SK-N-SH (cell line): ENCODE measurements around the gene ARF1. TPM values are rescaled to one million over a fixed set of nuclear protein-coding genes. Genes with fewer than 3 reads are reported as not detected.

Source experiments
- CTCF ChIA-PET: fragments of 300-600, 350-600 bp; formaldehyde crosslinking; extraction: SDS; loops from one replicate; lab custom pipeline; 2021; lab: Yijun Ruan, JAX
- POLR2A ChIA-PET: fragments of 350-600 bp; sonication (Branson Sonifier 250); formaldehyde crosslinking; extraction: SDS; loops from one replicate; lab custom pipeline; 2020; ENCODE audit warnings: antibody characterized with exemption, inconsistent platforms; lab: Yijun Ruan, JAX
- DNase-seq: peaks from one replicate; pipeline ENCODE4 v3.0.0; 2012
- H2AFZ ChIP-seq: fragments of 200-600 bp; sonication (generic); 2 replicates; pipeline ENCODE4 v1.8.1; 2016; ENCODE audit warnings: antibody characterized with exemption, mild to moderate bottlenecking, low read depth
- H3F3A ChIP-seq: fragments of 200-600 bp; sonication (generic); replicated peaks from 2 replicates; pipeline ENCODE3; 2016; ENCODE audit warnings: antibody characterized with exemption, mild to moderate bottlenecking; ENCODE audit not compliant: insufficient read depth
- H3K27ac ChIP-seq, 2 experiments: fragments of 200-500 bp in 1 of 2; fragments of 200-600 bp in 1 of 2; sonication (Bioruptor generic) in 1 of 2; sonication (generic), shearing (Covaris generic) in 1 of 2; 2 replicates each; pipeline versions ENCODE4 v1.5.1 to v1.6.1; 2014 to 2016; ENCODE audit warnings: low read depth in 2 of 2, inconsistent platforms in 1 of 2, low read length in 1 of 2, mild to moderate bottlenecking in 1 of 2, mixed read lengths in 1 of 2
- H3K27me3 ChIP-seq: fragments of 200-600 bp; sonication (generic), shearing (Covaris generic); 2 replicates; pipeline ENCODE4 v1.6.1; 2016; ENCODE audit warnings: mixed run types; ENCODE audit not compliant: insufficient read depth
- H3K36me3 ChIP-seq, 2 experiments: fragments of 200-500 bp in 1 of 2; fragments of 200-600 bp in 1 of 2; sonication (Bioruptor generic) in 1 of 2; sonication (generic) in 1 of 2; replicated peaks in 1 of 2; 2 replicates each; pipeline versions ENCODE3 to v1.5.1; 2014 to 2016; ENCODE audit warnings: low read length in 1 of 2, mild to moderate bottlenecking in 1 of 2; ENCODE audit not compliant: insufficient read depth in 2 of 2, control insufficient read depth in 1 of 2
- H3K4me1 ChIP-seq, 2 experiments: fragments of 200-500 bp in 1 of 2; fragments of 200-600 bp in 1 of 2; sonication (Bioruptor generic) in 1 of 2; sonication (generic), shearing (Covaris generic) in 1 of 2; 2 replicates each; pipeline versions ENCODE4 v1.5.1 to v1.6.1; 2014 to 2016; ENCODE audit warnings: low read depth in 1 of 2, low read length in 1 of 2, mixed run types in 1 of 2; ENCODE audit not compliant: insufficient read depth in 2 of 2, control insufficient read depth in 1 of 2
- H3K4me2 ChIP-seq: fragments of 200-600 bp; sonication (generic), shearing (Covaris generic); 2 replicates; pipeline ENCODE4 v1.6.1; 2017; ENCODE audit warnings: mixed run types
- H3K4me3 ChIP-seq, 2 experiments: fragments of 200-500 bp in 1 of 2; fragments of 200-600 bp in 1 of 2; sonication (Bioruptor generic) in 1 of 2; sonication (generic), shearing (Covaris generic) in 1 of 2; 2 replicates each; pipeline versions ENCODE4 v1.5.1 to v1.8.1; 2014 to 2016; ENCODE audit warnings: low read depth in 2 of 2, inconsistent platforms in 1 of 2, low read length in 1 of 2, mild to moderate bottlenecking in 1 of 2, mixed read lengths in 1 of 2, moderate library complexity in 1 of 2
- H3K79me2 ChIP-seq: fragments of 200-600 bp; sonication (generic); 2 replicates; pipeline ENCODE4 v1.8.1; 2017; ENCODE audit warnings: mild to moderate bottlenecking; ENCODE audit not compliant: insufficient read depth
- H3K9ac ChIP-seq: fragments of 200-600 bp; sonication (generic); 2 replicates; pipeline ENCODE4 v1.6.1; 2017; ENCODE audit warnings: mixed run types
- H3K9me2 ChIP-seq: fragments of 200-600 bp; sonication (generic); 2 replicates; pipeline ENCODE4 v1.6.1; 2017; ENCODE audit warnings: mixed run types
- H3K9me3 ChIP-seq: fragments of 200-600 bp; sonication (generic); 2 replicates; pipeline ENCODE4 v1.6.1; 2017; ENCODE audit warnings: mixed run types, mild to moderate bottlenecking, moderate library complexity
- H4K20me1 ChIP-seq: fragments of 200-600 bp; sonication (generic); 2 replicates; pipeline ENCODE4 v1.6.1; 2017; ENCODE audit warnings: mild to moderate bottlenecking, mixed run types; ENCODE audit not compliant: insufficient read depth
- CHD2 ChIP-seq: fragments of 150-350 bp; IDR thresholded peaks from 2 replicates; pipeline ENCODE4 v1.6.1; 2018; ENCODE audit warnings: low read length; ENCODE audit not compliant: partially characterized antibody
- ELF1 ChIP-seq: IDR thresholded peaks from 2 replicates; pipeline ENCODE4 v1.4.0; 2012
- EZH2phosphoT487 ChIP-seq: fragments of 200-600 bp; sonication (generic); IDR thresholded peaks from 2 replicates; pipeline ENCODE4 v1.6.1; 2017; ENCODE audit warnings: low read depth, mixed run types, mild to moderate bottlenecking, antibody characterized with exemption, moderate library complexity, borderline replicate concordance
- FOXM1 ChIP-seq: IDR thresholded peaks from 2 replicates; pipeline ENCODE4 v1.4.0; 2012; ENCODE audit warnings: low read depth, mild to moderate bottlenecking
- GABPA ChIP-seq: IDR thresholded peaks from 2 replicates; pipeline ENCODE4 v1.4.0; 2012; ENCODE audit warnings: low read depth, mild to moderate bottlenecking
- GATA2 ChIP-seq: sonication (generic); formaldehyde crosslinking; IDR thresholded peaks from 2 replicates; pipeline ENCODE4 v1.5.0; 2020; ENCODE audit warnings: mild to moderate bottlenecking, missing genetic modification reagents
- MXI1 ChIP-seq: IDR thresholded peaks from 2 replicates; pipeline ENCODE4 v1.6.1; 2012; ENCODE audit warnings: mild to moderate bottlenecking, low read depth, low read length, improper control_type of control experiment
- RCOR1 ChIP-seq: fragments of 150-350 bp; IDR thresholded peaks from 2 replicates; pipeline ENCODE4 v1.6.1; 2017; ENCODE audit warnings: antibody characterized with exemption, low read length
- RFX5 ChIP-seq: IDR thresholded peaks from 2 replicates; pipeline ENCODE4 v1.6.1; 2012; ENCODE audit warnings: mild to moderate bottlenecking, improper control_type of control experiment, low read length
- SIN3A ChIP-seq: IDR thresholded peaks from 2 replicates; pipeline ENCODE4 v1.6.1; 2012; ENCODE audit warnings: low read depth, mild to moderate bottlenecking, low read length, moderate library complexity, borderline replicate concordance
- SMC3 ChIP-seq: IDR thresholded peaks from 2 replicates; pipeline ENCODE4 v1.6.1; 2012; ENCODE audit warnings: low read depth, low read length, improper control_type of control experiment
- TAF1 ChIP-seq: IDR thresholded peaks from 2 replicates; pipeline ENCODE4 v1.6.1; 2012; ENCODE audit warnings: low read depth, mild to moderate bottlenecking, low read length, moderate library complexity, borderline replicate concordance
- TEAD4 ChIP-seq: IDR thresholded peaks from 2 replicates; pipeline ENCODE4 v1.4.0; 2012; ENCODE audit warnings: mild to moderate bottlenecking, borderline replicate concordance; ENCODE audit not compliant: insufficient read depth
- YY1 ChIP-seq: IDR thresholded peaks from 2 replicates; pipeline ENCODE4 v1.4.0; 2012; ENCODE audit warnings: low read depth, mild to moderate bottlenecking
- WGBS: methylation state at CpG from one replicate; pipeline ENCODE4 v1.1.6; 2017; ENCODE audit warnings: low lambda C conversion rate; 5-methylcytosine and 5-hydroxymethylcytosine counted together
- polyA plus RNA-seq, 3 experiments: library from polyadenylated mRNA; depleted of rRNA; stranded (reverse); fragments of >200 nt; gene quantifications; 2 replicates each; pipeline ENCODE4 v1.2.3, GENCODE V29; 2012
- TF ChIP-seq, protein P1 (sequence below): IDR thresholded peaks from 2 replicates; pipeline ENCODE4 v1.4.0; 2012; ENCODE audit warnings: low read depth
- TF ChIP-seq, protein P2 (sequence below): IDR thresholded peaks from 2 replicates; pipeline ENCODE4 v1.6.1; 2012; ENCODE audit warnings: mild to moderate bottlenecking, low read depth, low read length, moderate library complexity

Gene ARF1
- polyA plus RNA-seq, 1 of the 3 experiments (the other 2 are of a cell fraction), result 713 TPM

DNA sequence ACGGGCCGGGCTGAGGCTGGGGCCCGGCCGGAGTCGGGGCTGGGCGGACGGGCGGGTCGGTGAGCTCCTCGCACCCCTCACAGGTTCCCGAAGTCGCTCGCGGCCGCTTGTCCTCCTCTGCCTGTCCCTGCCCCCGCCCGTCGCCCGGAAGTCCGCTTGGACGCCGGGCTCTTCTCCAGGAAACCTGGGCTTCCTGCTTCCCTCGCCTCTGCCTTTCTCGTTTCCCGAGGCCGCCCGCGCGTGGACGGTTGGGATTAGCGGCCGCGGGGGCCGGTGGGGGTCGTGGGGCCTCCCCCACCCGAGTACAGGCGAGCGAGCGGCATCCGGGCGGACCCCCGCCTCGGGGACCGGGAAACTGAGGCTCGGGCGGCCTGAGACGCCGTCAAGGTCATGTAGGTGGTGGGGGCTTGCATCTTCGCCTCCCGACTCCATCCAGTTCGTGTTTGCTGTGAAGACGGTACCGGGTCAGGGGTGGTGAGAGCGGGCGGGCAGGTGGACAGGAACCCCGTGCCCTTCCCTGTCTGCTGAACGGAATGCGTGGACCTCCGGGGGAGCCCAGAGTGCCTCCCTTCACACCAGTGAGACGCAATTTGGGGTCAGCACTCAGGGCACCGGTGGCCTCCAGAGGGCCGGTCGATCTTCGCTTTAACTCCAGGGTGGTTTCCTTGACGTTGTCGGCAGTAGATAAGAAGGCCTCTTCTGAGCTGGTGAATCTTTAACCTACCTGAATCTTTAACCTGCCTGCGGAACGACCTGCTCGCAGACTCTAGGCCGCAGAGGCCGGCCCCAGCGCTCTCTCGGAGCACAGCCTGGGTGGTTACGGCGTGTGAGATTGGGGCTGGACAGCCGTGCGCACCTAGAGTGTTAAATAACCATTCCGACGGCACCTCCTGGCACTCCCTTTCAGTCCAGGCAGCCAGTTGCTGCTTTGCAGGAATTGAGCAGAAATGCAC is 686 bp downstream of the ARF1 start:
- peaks cover 21% of the 10 kb centered on the region for H3F3A ChIP-seq
- peaks cover 3 to 5% of the 10 kb centered on the region in 2 experiments for H3K36me3 ChIP-seq
- peak overlapping the region; percentile 98 for H3K9ac ChIP-seq
- H4K20me1 ChIP-seq, result peaks cover 52% of the 10 kb centered on the region
- no peaks in the 10 kb centered on the region for H3K27me3 ChIP-seq
- H3K9me3 ChIP-seq, result no peaks in the 10 kb centered on the region
- CTCF ChIA-PET, result interaction anchor here (1.0 to 1.3 kb wide), 3 partner anchors 15 to 44 kb away, joined by 3 to 6 read pairs (median 4); no protein-coding TSS in a partner anchor
- DNase-seq, result peak; percentile 55
- H3K9me2 ChIP-seq, result no peaks in the 10 kb centered on the region
- H3K79me2 ChIP-seq, result peaks cover 88% of the 10 kb centered on the region
- no peak overlapping the region for H2AFZ ChIP-seq
- TF ChIP-seq ELF1 (0 out of 2 replicates have a peak, but pooled peaks have one; percentile 13), EZH2phosphoT487 (no peak), TEAD4 (no peak), CHD2 (no peak), MXI1 (no peak; the same call in 1 of the 2 replicates), RFX5 (no peak), SMC3 (no peak), GATA2 (CRISPR knock-in tag) (no peak), TAF1 (no peak), GABPA (peak; percentile 28; the same call in 1 of the 2 replicates), YY1 (no peak), RCOR1 (no peak), SIN3A (0 out of 2 replicates have a peak, but pooled peaks have one; percentile 13), FOXM1 (no peak)
- TF ChIP-seq, protein P1, sequence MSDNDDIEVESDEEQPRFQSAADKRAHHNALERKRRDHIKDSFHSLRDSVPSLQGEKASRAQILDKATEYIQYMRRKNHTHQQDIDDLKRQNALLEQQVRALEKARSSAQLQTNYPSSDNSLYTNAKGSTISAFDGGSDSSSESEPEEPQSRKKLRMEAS, result no peak
- TF ChIP-seq, protein P2, sequence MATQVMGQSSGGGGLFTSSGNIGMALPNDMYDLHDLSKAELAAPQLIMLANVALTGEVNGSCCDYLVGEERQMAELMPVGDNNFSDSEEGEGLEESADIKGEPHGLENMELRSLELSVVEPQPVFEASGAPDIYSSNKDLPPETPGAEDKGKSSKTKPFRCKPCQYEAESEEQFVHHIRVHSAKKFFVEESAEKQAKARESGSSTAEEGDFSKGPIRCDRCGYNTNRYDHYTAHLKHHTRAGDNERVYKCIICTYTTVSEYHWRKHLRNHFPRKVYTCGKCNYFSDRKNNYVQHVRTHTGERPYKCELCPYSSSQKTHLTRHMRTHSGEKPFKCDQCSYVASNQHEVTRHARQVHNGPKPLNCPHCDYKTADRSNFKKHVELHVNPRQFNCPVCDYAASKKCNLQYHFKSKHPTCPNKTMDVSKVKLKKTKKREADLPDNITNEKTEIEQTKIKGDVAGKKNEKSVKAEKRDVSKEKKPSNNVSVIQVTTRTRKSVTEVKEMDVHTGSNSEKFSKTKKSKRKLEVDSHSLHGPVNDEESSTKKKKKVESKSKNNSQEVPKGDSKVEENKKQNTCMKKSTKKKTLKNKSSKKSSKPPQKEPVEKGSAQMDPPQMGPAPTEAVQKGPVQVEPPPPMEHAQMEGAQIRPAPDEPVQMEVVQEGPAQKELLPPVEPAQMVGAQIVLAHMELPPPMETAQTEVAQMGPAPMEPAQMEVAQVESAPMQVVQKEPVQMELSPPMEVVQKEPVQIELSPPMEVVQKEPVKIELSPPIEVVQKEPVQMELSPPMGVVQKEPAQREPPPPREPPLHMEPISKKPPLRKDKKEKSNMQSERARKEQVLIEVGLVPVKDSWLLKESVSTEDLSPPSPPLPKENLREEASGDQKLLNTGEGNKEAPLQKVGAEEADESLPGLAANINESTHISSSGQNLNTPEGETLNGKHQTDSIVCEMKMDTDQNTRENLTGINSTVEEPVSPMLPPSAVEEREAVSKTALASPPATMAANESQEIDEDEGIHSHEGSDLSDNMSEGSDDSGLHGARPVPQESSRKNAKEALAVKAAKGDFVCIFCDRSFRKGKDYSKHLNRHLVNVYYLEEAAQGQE, result no peak
- POLR2A ChIA-PET, result interaction anchor here (0.9 to 1.0 kb wide), 2 partner anchors 23 to 24 kb away, joined by 3 read pairs; no protein-coding TSS in a partner anchor
- H3K4me2 ChIP-seq, result peak overlapping the region; percentile 100
- peak overlapping the region; percentile 98 to 99 for H3K4me3 ChIP-seq
- peaks cover 34 to 37% of the 10 kb centered on the region in 2 experiments for H3K4me1 ChIP-seq
- 3% methylated on average over 14 of the region's 79 CpGs for WGBS
- H3K27ac ChIP-seq, result peak overlapping the region; percentile 80 to 84
